GM18498 (cell line): ENCODE measurements around the gene C20orf202.
"Not testable (repeated sequence)": the region's sequence is repeated elsewhere in the genome, so short reads cannot be mapped to it uniquely, and the experiment has no call there.

Experiments used
- ATAC-seq: cut with Tn5 transposase; IDR thresholded peaks from one replicate; pipeline ENCODE4 v1.9.1; 2021; ENCODE audit warnings: mild to moderate bottlenecking, moderate library complexity; ENCODE audit not compliant: unreplicated experiment

The C20orf202 gene

GRCh38 chr20:1242530-1242929 lies 39.3 kb downstream of the C20orf202 start:
- no peak for ATAC-seq

DNA sequence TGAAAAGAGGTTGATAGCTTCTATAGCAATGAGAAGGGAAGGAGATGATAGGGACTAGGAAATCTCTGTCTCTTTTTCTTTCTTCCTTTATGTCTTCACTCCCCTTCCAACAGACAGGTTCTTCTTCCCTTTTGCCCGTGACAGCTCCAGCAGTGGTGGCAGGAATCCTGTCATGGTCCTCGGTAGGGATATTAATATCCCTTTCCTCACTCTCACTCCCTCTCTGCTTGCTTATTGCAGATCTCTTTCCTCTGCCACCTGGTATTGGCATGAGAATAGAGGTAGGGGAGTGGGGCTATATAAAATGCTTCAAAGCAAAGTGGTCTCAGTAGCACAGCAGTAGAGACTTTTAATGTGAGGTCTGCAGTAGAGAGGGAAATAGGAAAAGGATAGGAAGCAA lies 42.3 kb downstream of the C20orf202 start:
- ATAC-seq: no peak

- ATAC-seq: peak; percentile 47
Observed at GRCh38 chr20:1247689-1248088, 44.4 kb downstream of the C20orf202 start.

GRCh38 chr20:1250282-1250681 lies 47.0 kb downstream of the C20orf202 start:
- not testable (repeated sequence) for ATAC-seq

DNA sequence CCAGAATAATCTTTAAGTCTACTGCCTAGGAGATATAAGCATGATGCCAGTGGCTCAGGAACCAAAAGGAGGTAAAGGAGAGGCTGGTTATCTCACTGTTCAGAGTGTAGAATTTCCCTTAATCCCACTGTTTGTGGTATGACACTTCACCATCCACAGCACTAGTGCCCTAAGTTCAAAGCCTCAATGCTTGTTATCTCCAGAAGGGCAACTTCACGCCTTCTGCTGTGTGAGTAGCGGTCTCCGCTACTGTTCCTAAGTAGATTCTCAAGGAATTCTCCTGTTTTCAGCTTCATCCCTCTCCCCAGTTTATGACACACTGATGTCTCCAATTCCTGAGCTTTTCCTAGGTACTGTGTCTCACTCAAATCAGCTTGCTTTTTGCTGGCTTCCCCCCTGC lies 49.2 kb downstream of the C20orf202 start:
- no peak for ATAC-seq

DNA sequence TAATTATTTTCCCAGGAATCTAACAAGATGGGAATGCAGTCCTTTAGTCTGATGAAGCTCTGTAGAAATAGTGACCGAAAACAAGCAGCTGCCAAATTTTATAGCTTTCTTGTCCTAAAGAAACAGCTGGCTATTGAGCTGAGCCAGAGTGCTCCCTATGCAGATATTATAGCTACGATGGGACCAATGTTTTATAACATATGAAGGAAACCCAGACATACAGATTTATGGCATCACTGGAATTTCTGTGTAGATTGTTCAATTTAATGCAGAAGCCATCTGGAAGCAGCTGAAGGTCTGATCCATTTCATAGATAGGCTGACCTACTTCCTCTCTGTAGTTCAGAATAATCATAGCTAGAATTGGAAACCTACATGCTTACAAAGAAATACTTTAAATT lies 51.0 kb downstream of the C20orf202 start:
- no peak for ATAC-seq

GRCh38 chr20:1255675-1256074 lies 52.4 kb downstream of the C20orf202 start:
- no peak for ATAC-seq
